ENCODE measurements around the gene AGFG1. TPM values are rescaled to one million over a fixed set of nuclear protein-coding genes. Genes with fewer than 3 reads are reported as not detected.

AGFG1 gene
- total RNA-seq, 2 donors from 2014 or later, result 85.9 to 89.4 TPM

DNA sequence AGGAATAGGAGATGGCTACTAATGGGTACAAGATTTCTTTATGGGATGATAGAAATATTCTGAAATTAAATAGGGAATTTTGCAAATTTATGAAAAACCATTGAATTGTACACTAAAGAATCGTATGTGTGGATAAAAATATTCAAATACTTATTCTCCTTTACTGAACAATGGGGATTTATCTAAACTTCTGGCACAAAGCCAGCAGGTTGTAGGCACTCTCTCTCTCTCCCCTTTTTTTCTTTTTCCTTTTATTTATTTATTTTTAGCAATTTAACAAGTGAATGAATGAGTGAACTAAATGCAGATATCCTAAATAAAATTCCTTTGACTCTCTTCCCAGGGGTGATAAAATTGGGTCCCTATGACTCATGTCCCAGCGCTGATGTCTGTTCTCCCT is 104.9 kb downstream of the AGFG1 start:
- H3K27ac ChIP-seq, result no peak overlapping the region
- H3K36me3 ChIP-seq, result no peaks in the 10 kb centered on the region
- ATAC-seq (ENCODE audit: insufficient number of reproducible peaks, low FRiP score, low read depth), result no peak
- no peak overlapping the region for H3K4me3 ChIP-seq
- DNase-seq (ENCODE audit: low spot score), result no peak
- H3K27me3 ChIP-seq (replicated peaks; ENCODE audit: insufficient read depth), result no peaks in the 10 kb centered on the region
- H3K9me3 ChIP-seq, result no peaks in the 10 kb centered on the region
- H3K4me1 ChIP-seq (ENCODE audit: control insufficient read depth in 1 of 2, low read depth in 2 of 2), result no peaks in the 10 kb centered on the region
- TF ChIP-seq, protein P1, sequence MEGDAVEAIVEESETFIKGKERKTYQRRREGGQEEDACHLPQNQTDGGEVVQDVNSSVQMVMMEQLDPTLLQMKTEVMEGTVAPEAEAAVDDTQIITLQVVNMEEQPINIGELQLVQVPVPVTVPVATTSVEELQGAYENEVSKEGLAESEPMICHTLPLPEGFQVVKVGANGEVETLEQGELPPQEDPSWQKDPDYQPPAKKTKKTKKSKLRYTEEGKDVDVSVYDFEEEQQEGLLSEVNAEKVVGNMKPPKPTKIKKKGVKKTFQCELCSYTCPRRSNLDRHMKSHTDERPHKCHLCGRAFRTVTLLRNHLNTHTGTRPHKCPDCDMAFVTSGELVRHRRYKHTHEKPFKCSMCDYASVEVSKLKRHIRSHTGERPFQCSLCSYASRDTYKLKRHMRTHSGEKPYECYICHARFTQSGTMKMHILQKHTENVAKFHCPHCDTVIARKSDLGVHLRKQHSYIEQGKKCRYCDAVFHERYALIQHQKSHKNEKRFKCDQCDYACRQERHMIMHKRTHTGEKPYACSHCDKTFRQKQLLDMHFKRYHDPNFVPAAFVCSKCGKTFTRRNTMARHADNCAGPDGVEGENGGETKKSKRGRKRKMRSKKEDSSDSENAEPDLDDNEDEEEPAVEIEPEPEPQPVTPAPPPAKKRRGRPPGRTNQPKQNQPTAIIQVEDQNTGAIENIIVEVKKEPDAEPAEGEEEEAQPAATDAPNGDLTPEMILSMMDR (IDR thresholded peaks at IDR 0.05), result no peak

DNA sequence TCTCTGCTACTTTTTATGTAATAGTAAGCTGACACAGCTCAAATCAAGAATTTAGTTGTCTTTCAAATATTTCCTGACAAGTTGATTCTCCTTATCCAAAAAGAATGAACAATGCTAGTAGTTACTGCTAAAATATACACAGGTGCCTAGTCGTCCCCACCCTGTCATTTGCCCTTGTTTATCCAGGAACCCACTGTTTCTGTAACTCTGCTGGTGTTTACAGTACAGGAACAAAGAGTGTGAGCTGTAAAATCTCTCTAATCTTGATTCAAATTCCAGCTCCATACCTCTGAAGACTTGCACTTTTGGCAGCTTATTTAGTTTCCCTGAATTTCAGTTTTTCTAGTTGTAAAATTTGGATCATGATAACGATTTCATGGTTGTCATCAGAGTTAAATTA is 105.6 kb downstream of the AGFG1 start:
- Histone ChIP-seq H3K36me3 (no peaks in the 10 kb centered on the region), H3K27me3 (replicated peaks; ENCODE audit: insufficient read depth) (no peaks in the 10 kb centered on the region), H3K4me1 (ENCODE audit: control insufficient read depth in 1 of 2, low read depth in 2 of 2) (no peaks in the 10 kb centered on the region), H3K9me3 (peaks cover 4% of the 10 kb centered on the region), H3K27ac (no peak overlapping the region), H3K4me3 (no peak overlapping the region)
- TF ChIP-seq, protein P1 (IDR thresholded peaks at IDR 0.05), result no peak
- ATAC-seq (ENCODE audit: insufficient number of reproducible peaks, low FRiP score, low read depth), result no peak
- DNase-seq (ENCODE audit: low spot score), result no peak

DNA sequence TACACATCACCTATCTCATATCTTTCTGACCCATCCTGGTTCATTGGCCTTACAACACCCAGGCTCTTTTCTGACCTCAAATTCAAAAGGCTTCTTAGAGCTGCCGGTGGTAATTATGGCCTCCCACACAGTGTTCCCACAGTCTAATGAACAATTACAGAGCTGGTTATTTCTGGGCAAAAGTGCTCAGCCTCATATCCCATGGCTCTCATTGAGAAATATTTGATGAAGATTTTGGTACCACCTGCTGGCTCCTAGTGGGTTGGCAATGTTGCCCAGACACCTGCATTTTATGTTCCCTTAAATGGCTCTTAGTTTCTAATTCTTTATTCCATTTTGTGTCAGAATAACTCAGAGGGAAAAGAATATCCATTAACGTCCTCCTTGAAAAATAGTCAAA is 106.7 kb downstream of the AGFG1 start:
- DNase-seq (ENCODE audit: low spot score) (no peak), ATAC-seq (ENCODE audit: insufficient number of reproducible peaks, low FRiP score, low read depth) (no peak)
- H3K9me3 ChIP-seq, result peaks cover 11% of the 10 kb centered on the region
- H3K4me3 ChIP-seq, result no peak overlapping the region
- no peaks in the 10 kb centered on the region for H3K27me3 ChIP-seq (replicated peaks; ENCODE audit: insufficient read depth)
- H3K36me3 ChIP-seq, result no peaks in the 10 kb centered on the region
- no peaks in the 10 kb centered on the region for H3K4me1 ChIP-seq (ENCODE audit: control insufficient read depth in 1 of 2, low read depth in 2 of 2)
- TF ChIP-seq, protein P1 (IDR thresholded peaks at IDR 0.05), result no peak
- no peak overlapping the region for H3K27ac ChIP-seq

DNA sequence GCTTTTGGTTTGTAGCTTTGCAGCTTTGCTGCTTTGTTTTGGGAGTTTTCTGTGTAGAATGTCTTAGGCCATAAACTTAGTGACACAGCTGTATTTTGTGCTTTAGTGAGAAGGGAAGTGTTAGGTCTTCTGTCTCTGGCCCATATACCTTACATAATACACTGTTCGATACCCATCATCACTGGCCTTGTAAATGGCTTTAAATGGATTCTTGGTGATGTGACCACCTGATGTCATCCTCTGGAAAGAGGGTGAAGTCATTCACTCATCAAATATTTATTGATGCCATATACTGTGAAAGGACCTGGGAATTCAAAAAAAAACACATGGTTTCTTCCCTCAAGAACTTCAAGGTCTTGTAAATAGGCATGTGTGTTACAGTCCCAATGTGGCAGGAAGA is 107.8 kb downstream of the AGFG1 start:
- Histone ChIP-seq H3K9me3 (peaks cover 11% of the 10 kb centered on the region), H3K4me1 (ENCODE audit: control insufficient read depth in 1 of 2, low read depth in 2 of 2) (no peaks in the 10 kb centered on the region), H3K27me3 (replicated peaks; ENCODE audit: insufficient read depth) (no peaks in the 10 kb centered on the region), H3K36me3 (no peaks in the 10 kb centered on the region), H3K4me3 (no peak overlapping the region), H3K27ac (no peak overlapping the region)
- DNase-seq (ENCODE audit: low spot score) (no peak), ATAC-seq (ENCODE audit: insufficient number of reproducible peaks, low FRiP score, low read depth) (no peak)
- TF ChIP-seq, protein P1 (IDR thresholded peaks at IDR 0.05), result no peak

DNA sequence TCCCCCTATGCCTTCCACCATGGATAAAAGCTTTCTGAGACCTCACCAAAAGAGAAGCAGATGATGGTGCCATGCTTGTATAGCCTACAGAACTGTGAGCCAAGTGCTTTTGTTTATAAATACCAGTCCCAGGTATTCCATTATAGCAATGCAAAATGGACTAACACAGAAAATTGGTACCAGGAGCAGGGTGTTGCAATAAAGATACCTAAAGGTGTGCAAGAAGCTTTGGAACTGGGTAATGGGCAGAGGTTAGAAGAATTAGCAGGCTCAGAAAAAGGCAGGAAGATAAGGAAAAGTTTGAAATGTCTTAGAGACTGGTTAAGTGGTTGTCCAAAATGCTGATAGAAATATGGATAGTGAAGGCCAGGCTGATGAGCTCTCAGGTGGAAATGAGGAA is 110.4 kb downstream of the AGFG1 start:
- no peak for ATAC-seq (ENCODE audit: insufficient number of reproducible peaks, low FRiP score, low read depth)
- DNase-seq (ENCODE audit: low spot score), result no peak
- Histone ChIP-seq H3K27ac (no peak overlapping the region), H3K36me3 (no peaks in the 10 kb centered on the region), H3K4me1 (ENCODE audit: control insufficient read depth in 1 of 2, low read depth in 2 of 2) (no peaks in the 10 kb centered on the region), H3K9me3 (peaks cover 11% of the 10 kb centered on the region), H3K4me3 (no peak overlapping the region), H3K27me3 (replicated peaks; ENCODE audit: insufficient read depth) (no peaks in the 10 kb centered on the region)
- TF ChIP-seq, protein P1 (IDR thresholded peaks at IDR 0.05), result no peak
